IMR-90 (cell line): ENCODE data around the gene NUDCD3. TPM values are rescaled to one million over a fixed set of nuclear protein-coding genes. Genes with fewer than 3 reads are reported as not detected.

ENCODE experiments used
- microRNA-seq, 2 experiments: library from miRNA; stranded (forward) in 1 of 2; unstranded in 1 of 2; fragments of 10-50 nt in 1 of 2; fragments of <30 nt in 1 of 2; gene quantifications in 1 of 2; microRNA quantifications in 1 of 2; one replicate each; pipeline versions ENCODE3 to v1.1.0; 2013 to 2020; ENCODE audit not compliant: insufficient read depth in 1 of 2, insufficient read length in 1 of 2, unreplicated experiment in 1 of 2
- polyA plus RNA-seq, 3 experiments: library from polyadenylated mRNA; depleted of rRNA; stranded (reverse); fragments of >200 nt; gene quantifications; 2 replicates each; pipeline ENCODE4 v1.2.3, GENCODE V29; 2012; ENCODE audit warnings: low replicate concordance in 1 of 3
- small RNA-seq, 5 experiments: library from RNA; depleted of rRNA; stranded (forward); fragments of <200 nt; gene quantifications; one replicate each; pipeline ENCODE3, GENCODE V24; 2012
- total RNA-seq: library from RNA; depleted of rRNA; stranded (reverse); fragments of >200 nt; gene quantifications from 2 replicates; pipeline ENCODE4 v1.2.3, GENCODE V29; 2012; rRNA removed

NUDCD3 gene
- total and polyA plus RNA-seq, 2 of the 4 experiments (the other 2 are of a cell fraction), result 49.5 to 76.0 TPM

Small RNAs within 50 kb of the gene (microRNA-seq; reads per million reads assigned to microRNA genes)
- not detected for gene RNU6-1097P (ENCODE audit: insufficient read depth, insufficient read length)

Small RNAs within 50 kb of the gene (small RNA-seq; reads per million reads assigned to genes)
- 0 reads per million in 5 experiments for gene RNU6-1097P

Other genes starting within 250 kb of the NUDCD3 start
- gene CAMK2B, start 165.1 kb downstream of the NUDCD3 start, total RNA-seq, result 0.18 and 0.28 TPM in 2 replicates
- gene CAMK2B, start 165.1 kb downstream of the NUDCD3 start, polyA plus RNA-seq (2012; rRNA removed), result 0.14 and 0.36 TPM in 2 replicates
- gene NPC1L1, start 50.7 kb upstream of the NUDCD3 start, total RNA-seq, result not detected in 2 replicates
- 0.03 and 0.07 TPM in 2 replicates for gene NPC1L1, start 50.7 kb upstream of the NUDCD3 start, polyA plus RNA-seq (2012; rRNA removed)
- 56.9 and 67.7 TPM in 2 replicates for gene DDX56, start 83.2 kb upstream of the NUDCD3 start, total RNA-seq
- gene DDX56, start 83.2 kb upstream of the NUDCD3 start, polyA plus RNA-seq (2012; rRNA removed), result 58.2 and 59.4 TPM in 2 replicates
- gene TMED4, start 91.6 kb upstream of the NUDCD3 start, total RNA-seq, result 68.0 and 92.7 TPM in 2 replicates
- gene TMED4, start 91.6 kb upstream of the NUDCD3 start, polyA plus RNA-seq (2012; rRNA removed), result 57.3 and 58.6 TPM in 2 replicates
- gene OGDH, start 116.0 kb upstream of the NUDCD3 start, total RNA-seq, result 52.8 and 56.5 TPM in 2 replicates
- gene OGDH, start 116.0 kb upstream of the NUDCD3 start, polyA plus RNA-seq (2012; rRNA removed), result 47.4 and 47.5 TPM in 2 replicates